Activated CD4-positive, alpha-beta T cell treated with anti-CD3 and anti-CD28 coated beads, Interleukin-2, amount 10 ng/mL, durations not matched to agents 7 days and 5 days (primary cell): ENCODE data around the gene AFG3L2. TPM values are rescaled to one million over a fixed set of nuclear protein-coding genes. Genes with fewer than 3 reads are reported as not detected.
"Not testable (repeated sequence)": the region's sequence is repeated elsewhere in the genome, so short reads cannot be mapped to it uniquely, and the experiment has no call there.

Experiments used
- CTCF ChIA-PET: fragments of 350-600 bp; sonication (Branson Sonifier 250); formaldehyde crosslinking; loops from one replicate; lab custom pipeline; 2021; ENCODE audit warnings: antibody characterized with exemption; lab: Charles Lee
- POLR2A ChIA-PET: fragments of 350-600 bp; sonication (Branson Sonifier 250); formaldehyde crosslinking; loops from one replicate; lab custom pipeline; 2021; ENCODE audit warnings: antibody characterized with exemption; lab: Charles Lee
- DNase-seq: peaks from one replicate; pipeline ENCODE4 v3.0.0-alpha.2; 2020
- H3K27ac Mint-ChIP-seq: one replicate; pipeline ENCODE4 v1.8.0; 2021; ENCODE audit warnings: mild to moderate bottlenecking, moderate library complexity, mixed read lengths
- H3K27me3 Mint-ChIP-seq: one replicate; pipeline ENCODE4 v1.8.0; 2021; ENCODE audit warnings: mixed read lengths
- H3K36me3 Mint-ChIP-seq: one replicate; pipeline ENCODE4 v1.8.0; 2021; ENCODE audit warnings: low read depth, mixed read lengths
- H3K4me1 Mint-ChIP-seq: one replicate; pipeline ENCODE4 v1.8.0; 2021; ENCODE audit warnings: mixed read lengths
- H3K4me3 Mint-ChIP-seq: one replicate; pipeline ENCODE4 v1.8.0; 2021; ENCODE audit warnings: mild to moderate bottlenecking, moderate library complexity, mixed read lengths
- H3K9me3 Mint-ChIP-seq: one replicate; pipeline ENCODE4 v1.8.0; 2021; ENCODE audit warnings: mixed read lengths
- total RNA-seq, 2 experiments: library from RNA; stranded (reverse); gene quantifications; one replicate each; pipeline ENCODE4 v1.2.3, GENCODE V29; 2021

Gene AFG3L2
- total RNA-seq, 2 experiments from 2014 or later, result 35.7 to 36.4 TPM

GRCh38 chr18:12393510-12393909 is 16.5 kb upstream of the AFG3L2 start:
- Mint-ChIP-seq H3K4me3 (no peak overlapping the region), H3K9me3 (no peaks in the 10 kb centered on the region), H3K36me3 (no peaks in the 10 kb centered on the region), H3K27ac (no peak overlapping the region), H3K4me1 (no peaks in the 10 kb centered on the region), H3K27me3 (peaks cover 14% of the 10 kb centered on the region)
- ChIA-PET POLR2A (no interaction called here), CTCF (interaction anchor here (0.6 to 2.2 kb wide), 5 partner anchors 10 to 278 kb away, joined by 3 to 6 read pairs (median 3); partner anchors contain the start of gene PRELID3A)
- no peak for DNase-seq

DNA sequence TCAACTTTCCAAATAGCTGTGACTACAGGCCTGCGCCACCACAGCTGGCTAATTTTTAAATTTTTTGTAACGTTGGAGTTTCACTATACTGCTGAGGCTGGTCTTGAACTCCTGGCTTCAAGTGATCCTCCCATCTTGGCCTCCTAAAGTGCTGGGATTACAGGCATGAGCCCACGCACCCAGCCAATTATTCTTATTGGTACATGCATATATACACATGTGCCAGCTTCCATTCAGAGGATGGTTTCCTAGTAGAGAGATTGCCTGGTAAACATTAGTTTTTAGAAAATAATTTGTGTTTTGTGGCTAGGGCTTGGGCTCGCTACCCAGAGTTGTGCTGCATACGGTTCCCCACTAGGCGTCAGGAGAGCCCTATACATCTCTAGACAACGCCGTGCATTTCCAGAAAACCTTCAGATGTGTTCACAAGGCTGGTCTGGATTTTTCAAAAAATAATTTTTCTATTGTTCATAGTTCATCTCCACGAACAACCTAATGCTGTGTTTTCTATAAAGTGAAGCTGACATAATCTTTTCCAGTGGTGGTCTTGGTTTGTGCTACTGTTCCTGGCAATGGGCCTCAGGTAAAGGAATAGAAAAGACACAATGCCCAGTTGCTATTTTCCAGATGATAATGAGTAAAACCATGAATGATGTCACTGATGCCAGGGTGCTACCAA is 14.6 kb upstream of the AFG3L2 start:
- CTCF ChIA-PET, result interaction anchor here (0.6 to 1.2 kb wide), 11 partner anchors 9 to 322 kb away, joined by 3 to 6 read pairs (median 4); partner anchors contain the start of gene PRELID3A
- Mint-ChIP-seq H3K27ac (no peak overlapping the region), H3K4me1 (no peaks in the 10 kb centered on the region), H3K4me3 (no peak overlapping the region), H3K36me3 (no peaks in the 10 kb centered on the region), H3K9me3 (no peaks in the 10 kb centered on the region), H3K27me3 (peaks cover 14% of the 10 kb centered on the region)
- POLR2A ChIA-PET, result no interaction called here
- DNase-seq, result peak; percentile 67

- Mint-ChIP-seq H3K27me3 (peaks cover 2% of the 10 kb centered on the region), H3K36me3 (no peaks in the 10 kb centered on the region), H3K4me3 (no peak overlapping the region), H3K4me1 (no peaks in the 10 kb centered on the region), H3K27ac (no peak overlapping the region), H3K9me3 (no peaks in the 10 kb centered on the region)
- DNase-seq, result no peak
- ChIA-PET CTCF (no interaction called here), POLR2A (no interaction called here)
Measured at GRCh38 chr18:12388442-12388841, 11.4 kb upstream of the AFG3L2 start.

DNA sequence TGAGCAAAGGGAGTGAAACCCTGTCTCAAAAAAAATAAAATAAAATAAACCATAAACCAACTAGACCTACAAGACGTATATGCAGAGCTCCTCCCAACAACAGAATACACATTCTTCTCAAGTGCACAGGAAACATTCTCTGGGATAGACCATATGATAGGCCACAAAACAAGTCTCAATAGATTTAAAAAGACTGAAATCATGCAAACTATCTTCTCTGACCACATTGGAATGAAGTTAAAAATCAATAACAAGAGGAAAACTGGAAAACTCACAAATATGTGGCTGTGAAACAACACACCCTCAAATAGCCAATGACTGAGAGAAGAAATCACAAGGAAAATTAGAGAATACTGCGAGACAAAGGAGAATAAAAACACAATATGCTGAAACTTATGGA is 7.2 kb upstream of the AFG3L2 start:
- ChIA-PET POLR2A (no interaction called here), CTCF (interaction anchor here (1.0 to 1.4 kb wide), 3 partner anchors 20 to 335 kb away, joined by 3 to 4 read pairs (median 3); no protein-coding TSS in a partner anchor)
- Mint-ChIP-seq H3K27ac (no peak overlapping the region), H3K36me3 (no peaks in the 10 kb centered on the region), H3K4me1 (no peaks in the 10 kb centered on the region), H3K9me3 (no peaks in the 10 kb centered on the region), H3K4me3 (no peak overlapping the region), H3K27me3 (no peaks in the 10 kb centered on the region)
- DNase-seq, result no peak

DNA sequence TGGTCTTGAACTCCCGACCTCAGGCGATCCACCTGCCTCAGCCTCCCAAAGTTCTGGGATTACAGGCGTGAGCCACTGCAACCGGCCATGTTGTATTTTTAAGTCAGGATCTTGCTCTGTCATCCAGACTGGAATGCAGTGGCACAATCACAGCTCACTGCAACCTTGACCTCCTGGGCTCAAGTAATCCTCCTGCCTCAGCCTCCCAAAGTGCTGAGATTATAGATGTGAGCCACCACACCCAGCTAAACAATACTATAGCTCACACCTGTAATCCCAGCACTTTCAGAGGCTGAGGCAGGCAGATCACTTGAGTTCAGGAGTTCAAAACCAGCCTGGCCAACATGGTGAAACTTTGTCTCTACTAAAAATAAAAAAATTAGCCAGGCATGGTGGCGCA is 6.7 kb upstream of the AFG3L2 start:
- H3K27me3 Mint-ChIP-seq, H3K36me3 Mint-ChIP-seq, H3K4me3 Mint-ChIP-seq, H3K27ac Mint-ChIP-seq, DNase-seq, H3K4me1 Mint-ChIP-seq, H3K9me3 Mint-ChIP-seq, POLR2A ChIA-PET: not testable (repeated sequence)
- CTCF ChIA-PET, result interaction anchor here (1.1 to 1.4 kb wide), 4 partner anchors 7 to 335 kb away, joined by 3 to 6 read pairs (median 4); no protein-coding TSS in a partner anchor

GRCh38 chr18:12382221-12382814 is 5.3 kb upstream of the AFG3L2 start:
- H3K27me3 Mint-ChIP-seq, DNase-seq, POLR2A ChIA-PET, H3K9me3 Mint-ChIP-seq, H3K4me3 Mint-ChIP-seq, H3K36me3 Mint-ChIP-seq, H3K27ac Mint-ChIP-seq, H3K4me1 Mint-ChIP-seq: not testable (repeated sequence)
- CTCF ChIA-PET, result interaction anchor here (0.8 to 1.3 kb wide), 2 partner anchors 9 to 281 kb away, joined by 3 to 6 read pairs; no protein-coding TSS in a partner anchor

DNA sequence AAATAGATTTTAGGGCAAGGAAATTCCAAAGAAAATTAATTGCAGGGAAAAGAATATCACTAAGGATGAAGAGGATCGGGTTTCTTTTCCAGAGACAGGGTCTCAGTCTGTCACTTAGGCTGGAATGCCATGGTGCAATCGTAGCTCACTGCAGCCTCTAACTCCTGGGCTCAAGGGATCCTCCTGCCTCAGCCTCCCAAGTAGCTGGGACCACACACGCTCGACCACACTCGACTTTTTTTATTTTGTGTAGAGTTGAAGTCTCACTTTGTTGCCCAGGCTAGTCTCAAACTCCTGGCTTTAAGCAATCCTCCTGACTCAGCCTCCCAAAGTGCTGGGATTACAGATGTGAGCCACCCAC is 1.2 kb upstream of the AFG3L2 start:
- H3K9me3 Mint-ChIP-seq, H3K27me3 Mint-ChIP-seq, POLR2A ChIA-PET, H3K27ac Mint-ChIP-seq, DNase-seq: not testable (repeated sequence)
- Mint-ChIP-seq H3K36me3 (peaks cover 13% of the 10 kb centered on the region), H3K4me1 (peaks cover 38% of the 10 kb centered on the region), H3K4me3 (peak overlapping the region; percentile 86)
- CTCF ChIA-PET, result interaction anchor here (1.2 to 1.3 kb wide), 2 partner anchors 13 to 314 kb away, joined by 3 read pairs; no protein-coding TSS in a partner anchor

DNA sequence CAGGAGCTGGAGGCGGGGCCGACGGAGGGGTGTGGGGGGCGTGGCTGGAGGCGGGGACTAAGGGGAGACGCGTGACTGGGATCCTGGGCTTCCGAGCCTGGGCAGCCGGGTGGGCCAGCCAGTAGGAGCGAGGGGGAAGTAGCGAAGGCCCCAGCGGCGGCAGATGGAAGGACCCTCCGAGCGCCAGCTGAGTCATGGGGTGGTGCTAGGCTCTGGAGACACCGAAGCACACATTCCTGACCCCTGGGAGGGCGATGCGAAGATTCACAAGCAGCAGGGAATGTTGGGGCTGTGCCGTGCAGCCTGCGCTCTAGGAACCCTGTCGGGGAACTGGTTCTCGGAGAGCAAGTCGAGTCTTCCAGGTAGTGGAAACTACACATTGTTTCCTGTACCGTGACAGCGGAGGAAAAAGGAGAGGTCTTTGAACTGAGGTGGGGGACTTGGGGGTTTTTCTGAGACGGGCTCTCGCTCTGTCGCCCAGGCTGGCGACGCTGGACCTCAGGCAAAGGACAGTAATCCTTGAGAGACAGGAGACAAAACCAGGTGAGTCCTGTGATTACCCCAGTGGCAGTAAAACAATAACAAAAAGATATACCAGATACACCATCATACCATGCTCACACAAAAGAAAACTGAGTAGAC is 650 bp upstream of the AFG3L2 start:
- CTCF ChIA-PET, result interaction anchor here (0.8 to 1.3 kb wide), 5 partner anchors 12 to 314 kb away, joined by 3 to 4 read pairs (median 3); no protein-coding TSS in a partner anchor
- POLR2A ChIA-PET, result interaction anchor here (0.7 to 1.0 kb wide), 3 partner anchors 25 to 613 kb away, joined by 3 to 4 read pairs (median 3); partner anchors contain the start of gene CEP192
- Mint-ChIP-seq H3K27ac (peak overlapping the region; percentile 90), H3K4me3 (peak overlapping the region; percentile 86), H3K36me3 (peaks cover 13% of the 10 kb centered on the region), H3K27me3 (peaks cover 2% of the 10 kb centered on the region), H3K9me3 (no peaks in the 10 kb centered on the region), H3K4me1 (peaks cover 43% of the 10 kb centered on the region)
- DNase-seq, result no peak

DNA sequence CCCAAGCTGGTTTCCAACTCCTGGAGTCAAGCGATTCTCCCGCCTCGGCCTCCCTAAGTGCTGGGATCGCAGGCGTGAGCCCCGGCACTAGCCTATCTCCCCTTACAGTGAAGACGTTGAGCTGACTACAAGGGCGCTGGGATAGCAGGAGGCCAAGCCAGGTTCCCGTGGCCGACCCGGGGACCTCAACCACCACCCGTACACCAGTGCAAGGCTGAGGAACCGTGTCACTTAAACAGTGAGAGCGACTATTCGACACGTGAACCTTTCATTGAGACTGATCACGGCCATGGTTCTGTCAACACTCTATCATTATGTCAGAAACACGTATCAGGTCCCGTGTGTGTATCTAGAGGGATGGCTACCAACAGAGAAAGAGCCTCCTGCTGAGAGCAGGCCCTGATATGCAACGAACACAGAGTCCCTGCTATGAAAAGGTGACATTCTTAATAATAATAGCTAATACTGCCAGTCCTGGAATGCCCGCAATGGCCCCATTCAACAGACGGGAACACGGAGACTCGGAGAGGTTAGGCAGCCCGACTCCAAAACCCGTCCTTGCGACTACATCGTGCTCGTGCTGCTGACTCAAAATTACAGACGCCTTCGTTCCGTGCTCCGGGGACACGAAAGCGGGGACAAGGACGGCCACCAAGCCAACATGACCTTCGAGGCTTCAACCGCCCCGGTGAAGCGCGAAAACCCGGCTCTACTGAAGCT is 833 bp downstream of the AFG3L2 start:
- Mint-ChIP-seq H3K9me3 (no peaks in the 10 kb centered on the region), H3K27ac (peak overlapping the region; percentile 96), H3K36me3 (peaks cover 16% of the 10 kb centered on the region), H3K27me3 (peaks cover 2% of the 10 kb centered on the region), H3K4me3 (peak overlapping the region; percentile 92), H3K4me1 (peaks cover 56% of the 10 kb centered on the region)
- ChIA-PET POLR2A (no interaction called here), CTCF (interaction anchor here (0.9 to 1.3 kb wide), 3 partner anchors 13 to 261 kb away, joined by 3 read pairs; no protein-coding TSS in a partner anchor)
- DNase-seq, result no peak

DNA sequence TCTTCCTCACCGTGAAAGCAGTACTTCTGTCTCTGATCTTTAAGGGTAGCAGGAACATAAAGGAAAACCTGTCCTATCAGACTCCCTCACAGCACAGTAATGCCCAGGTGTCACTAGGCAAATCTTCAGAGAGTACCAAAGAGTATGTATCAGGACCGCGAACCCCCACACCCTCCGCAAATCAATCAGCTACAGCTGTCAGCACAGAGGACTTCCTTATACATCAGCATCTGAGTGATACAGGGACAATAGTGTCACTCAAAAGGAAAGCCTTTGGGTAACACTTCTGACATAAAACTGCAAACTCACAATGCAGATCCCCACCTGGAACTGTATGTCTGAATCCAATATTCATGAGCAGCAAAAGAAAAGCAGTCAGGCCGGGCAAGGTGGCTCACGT is 2.6 kb downstream of the AFG3L2 start:
- CTCF ChIA-PET, result interaction anchor here (0.5 kb wide), 1 partner anchor 576 kb away, joined by 3 read pairs; no protein-coding TSS in a partner anchor
- Mint-ChIP-seq H3K4me1 (peaks cover 60% of the 10 kb centered on the region), H3K4me3 (peak overlapping the region; percentile 44), H3K9me3 (no peaks in the 10 kb centered on the region), H3K36me3 (peaks cover 19% of the 10 kb centered on the region), H3K27me3 (peaks cover 2% of the 10 kb centered on the region), H3K27ac (no peak overlapping the region)
- no peak for DNase-seq
- POLR2A ChIA-PET, result no interaction called here

DNA sequence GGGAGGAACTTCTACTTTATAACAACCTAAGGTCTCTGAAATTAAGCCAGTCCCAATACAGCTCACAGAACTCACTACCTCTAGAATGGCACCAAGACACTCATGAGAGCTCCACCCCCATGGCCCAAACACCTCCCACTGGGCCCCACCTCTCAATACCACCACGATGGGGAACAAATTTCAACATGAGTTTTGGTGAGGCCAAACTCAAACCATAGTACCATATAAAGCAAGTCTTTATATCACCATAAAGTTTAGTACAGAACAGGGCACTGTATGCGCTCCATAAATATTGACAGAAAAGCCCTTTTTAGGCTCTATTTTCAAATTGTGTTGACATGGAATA is 3.3 kb downstream of the AFG3L2 start:
- H3K4me1 Mint-ChIP-seq, result peaks cover 60% of the 10 kb centered on the region
- H3K9me3 Mint-ChIP-seq, result no peaks in the 10 kb centered on the region
- DNase-seq, result no peak
- H3K27ac Mint-ChIP-seq, result no peak overlapping the region
- no peaks in the 10 kb centered on the region for H3K27me3 Mint-ChIP-seq
- POLR2A ChIA-PET, result no interaction called here
- CTCF ChIA-PET, result interaction anchor here (1.2 kb wide), 1 partner anchor 46 kb away, joined by 3 read pairs; no protein-coding TSS in a partner anchor
- H3K36me3 Mint-ChIP-seq, result peaks cover 20% of the 10 kb centered on the region
- H3K4me3 Mint-ChIP-seq, result no peak overlapping the region

DNA sequence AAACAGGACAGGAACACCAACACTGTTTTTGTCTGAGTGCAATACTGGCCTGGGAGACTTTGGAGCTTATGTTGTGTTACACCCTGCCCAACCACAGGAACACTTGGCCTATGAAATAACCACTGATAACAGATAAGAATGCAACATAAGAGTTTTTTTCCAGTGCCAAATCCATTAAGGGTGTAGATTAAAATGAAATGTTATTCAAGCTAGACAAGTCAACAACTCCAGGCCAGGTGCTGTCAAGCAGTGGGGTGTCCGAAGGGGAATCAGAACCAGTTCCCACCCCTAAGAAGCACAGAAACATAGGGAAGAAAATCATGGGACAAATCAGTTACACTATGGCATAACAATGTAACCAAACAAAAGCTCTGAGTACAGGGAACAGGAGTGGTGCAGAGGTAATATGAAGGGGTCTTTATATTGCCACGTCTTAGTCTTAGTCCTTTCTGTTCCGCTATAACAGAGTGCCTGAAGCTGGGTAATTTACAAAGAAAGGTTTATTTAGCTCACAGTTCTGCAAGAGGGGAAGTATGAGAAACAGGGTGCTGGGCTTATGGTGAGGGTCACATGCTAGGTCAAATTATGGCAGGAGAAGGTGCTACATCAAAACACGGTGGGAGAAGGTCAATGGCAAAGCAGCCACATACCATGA is 3.8 kb downstream of the AFG3L2 start:
- ChIA-PET POLR2A (no interaction called here), CTCF (interaction anchor here (1.1 to 1.2 kb wide), 2 partner anchors 12 to 45 kb away, joined by 3 read pairs; no protein-coding TSS in a partner anchor)
- Mint-ChIP-seq H3K9me3 (no peaks in the 10 kb centered on the region), H3K4me1 (peaks cover 60% of the 10 kb centered on the region), H3K27ac (no peak overlapping the region), H3K4me3 (no peak overlapping the region), H3K36me3 (peaks cover 20% of the 10 kb centered on the region), H3K27me3 (no peaks in the 10 kb centered on the region)
- no peak for DNase-seq
